ENCODE measurements around the gene PPP3CB.

DNA sequence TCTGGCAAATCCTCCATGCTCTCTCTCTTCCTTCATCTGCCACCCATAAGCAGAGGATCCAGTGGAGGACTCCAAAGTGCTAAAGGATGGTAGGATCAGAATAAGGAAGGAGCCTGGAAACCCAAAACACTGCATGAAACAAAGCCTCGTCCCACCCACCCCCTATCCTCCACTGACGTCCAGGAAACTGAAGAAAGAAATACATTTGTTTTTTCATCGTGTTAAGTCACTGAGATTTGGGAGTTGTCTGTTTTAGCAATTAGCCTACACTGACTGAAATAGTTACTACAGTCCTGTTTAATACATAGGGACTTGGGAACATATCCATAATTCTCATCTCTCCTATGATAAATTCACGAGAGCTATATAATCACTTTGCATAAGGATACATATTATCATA, 96.8 kb downstream of the PPP3CB start:
- TF ChIP-seq, protein P1, sequence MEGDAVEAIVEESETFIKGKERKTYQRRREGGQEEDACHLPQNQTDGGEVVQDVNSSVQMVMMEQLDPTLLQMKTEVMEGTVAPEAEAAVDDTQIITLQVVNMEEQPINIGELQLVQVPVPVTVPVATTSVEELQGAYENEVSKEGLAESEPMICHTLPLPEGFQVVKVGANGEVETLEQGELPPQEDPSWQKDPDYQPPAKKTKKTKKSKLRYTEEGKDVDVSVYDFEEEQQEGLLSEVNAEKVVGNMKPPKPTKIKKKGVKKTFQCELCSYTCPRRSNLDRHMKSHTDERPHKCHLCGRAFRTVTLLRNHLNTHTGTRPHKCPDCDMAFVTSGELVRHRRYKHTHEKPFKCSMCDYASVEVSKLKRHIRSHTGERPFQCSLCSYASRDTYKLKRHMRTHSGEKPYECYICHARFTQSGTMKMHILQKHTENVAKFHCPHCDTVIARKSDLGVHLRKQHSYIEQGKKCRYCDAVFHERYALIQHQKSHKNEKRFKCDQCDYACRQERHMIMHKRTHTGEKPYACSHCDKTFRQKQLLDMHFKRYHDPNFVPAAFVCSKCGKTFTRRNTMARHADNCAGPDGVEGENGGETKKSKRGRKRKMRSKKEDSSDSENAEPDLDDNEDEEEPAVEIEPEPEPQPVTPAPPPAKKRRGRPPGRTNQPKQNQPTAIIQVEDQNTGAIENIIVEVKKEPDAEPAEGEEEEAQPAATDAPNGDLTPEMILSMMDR (IDR thresholded peaks at IDR 0.05) = no peak
- TF ChIP-seq POLR2A (IDR thresholded peaks at IDR 0.05) = no peak
